GM12878 (cell line): ENCODE results near the gene TCTN1. TPM values are rescaled to one million over a fixed set of nuclear protein-coding genes. Genes with fewer than 3 reads are reported as not detected.

ENCODE experiments used
- ATAC-seq: fragments of 200-7000 bp; cut with Tn5 transposase; 3 replicates; pipeline ENCODE4 v1.9.1; 2020; ENCODE audit warnings: mild to moderate bottlenecking, moderate library complexity
- BruUV-seq: library from RNA; stranded (reverse); fragments of 400-500 nt; replicated peaks from 2 replicates; lab custom pipeline; 2021; lab: Mats Ljungman, UMichigan
- CTCF ChIA-PET: fragments of 300-600 bp; sonication (Branson Sonifier 250); formaldehyde crosslinking; extraction: SDS; loops from one replicate; lab custom pipeline; 2021; ENCODE audit warnings: inconsistent platforms; lab: Yijun Ruan, JAX
- POLR2A ChIA-PET: fragments of 350-600 bp; formaldehyde crosslinking; extraction: SDS; loops from one replicate; lab custom pipeline; 2021; ENCODE audit warnings: inconsistent platforms; lab: Charles Lee
- RAD21 ChIA-PET: fragments of 300-600 bp; sonication (Branson Sonifier 250); formaldehyde crosslinking; loops from one replicate; lab custom pipeline; 2023; ENCODE audit warnings: antibody characterized with exemption; ENCODE audit not compliant: unreplicated experiment; lab: Charles Lee
- SMC1A ChIA-PET: fragments of 300-600 bp; sonication (Branson Sonifier 250); formaldehyde crosslinking; loops from one replicate; lab custom pipeline; 2023; ENCODE audit not compliant: unreplicated experiment, uncharacterized antibody; lab: Charles Lee
- DNase-seq: peaks from one replicate; pipeline ENCODE4 v3.0.0-alpha.2; 2011; ENCODE audit warnings: low read depth, low spot score
- FAIRE-seq: peaks from 3 replicates; lab custom pipeline; 2011; peaks lifted over from hg19 to GRCh38; lab: Jason Lieb, UNC
- H2AFZ ChIP-seq: 2 replicates; pipeline ENCODE4 v1.6.0; 2011; ENCODE audit warnings: low read depth, low read length, control low read depth; ENCODE audit not compliant: control insufficient read depth
- H3K27ac ChIP-seq: 2 replicates; pipeline ENCODE4 v1.5.1; 2011; ENCODE audit warnings: control low read depth; ENCODE audit not compliant: control insufficient read depth, insufficient read depth
- H3K27me3 ChIP-seq, 2 experiments: replicated peaks in 1 of 2; 2 replicates each; pipeline versions ENCODE4 v1.6.0 to v1.6.1; 2011; ENCODE audit warnings: low read length in 1 of 2; ENCODE audit not compliant: control insufficient read depth in 2 of 2, insufficient read depth in 2 of 2
- H3K36me3 ChIP-seq, 2 experiments: 2 replicates each; pipeline ENCODE4 v1.5.1; 2011; ENCODE audit warnings: low read length in 1 of 2; ENCODE audit not compliant: control insufficient read depth in 2 of 2, insufficient read depth in 2 of 2
- H3K4me1 ChIP-seq: 2 replicates; pipeline ENCODE4 v1.6.1; 2011; ENCODE audit warnings: mild to moderate bottlenecking, low read length, moderate library complexity, mixed read lengths; ENCODE audit not compliant: control insufficient read depth, insufficient read depth
- H3K4me2 ChIP-seq: 2 replicates; pipeline ENCODE4 v1.6.0; 2011; ENCODE audit warnings: control low read depth; ENCODE audit not compliant: control insufficient read depth, insufficient read depth
- H3K4me3 ChIP-seq: fragments of 200-600 bp; sonication (generic); 2 replicates; pipeline ENCODE4 v1.5.1; 2016
- H3K79me2 ChIP-seq: 2 replicates; pipeline ENCODE4 v1.6.0; 2011; ENCODE audit warnings: low read length; ENCODE audit not compliant: control insufficient read depth, insufficient read depth
- H3K9ac ChIP-seq: 2 replicates; pipeline ENCODE4 v1.8.0; 2011; ENCODE audit warnings: low read length, control low read depth, mixed read lengths; ENCODE audit not compliant: control insufficient read depth, insufficient read depth
- H3K9me3 ChIP-seq: replicated peaks from 3 replicates; pipeline ENCODE4 v1.5.1; 2011; ENCODE audit warnings: mild to moderate bottlenecking, low read length; ENCODE audit not compliant: control insufficient read depth, insufficient read depth
- H4K20me1 ChIP-seq: 2 replicates; pipeline ENCODE4 v1.6.0; 2011; ENCODE audit not compliant: control insufficient read depth, insufficient read depth
- ASH2L ChIP-seq: fragments of 300-600, 200-600 bp; sonication (generic); IDR thresholded peaks from 2 replicates; pipeline ENCODE4 v1.6.1; 2017; ENCODE audit warnings: low read depth, mild to moderate bottlenecking, borderline replicate concordance
- ATF3 ChIP-seq: IDR thresholded peaks from 2 replicates; pipeline ENCODE4 v1.6.1; 2011; ENCODE audit warnings: low read depth, mild to moderate bottlenecking, low read length, moderate library complexity, borderline replicate concordance; ENCODE audit errors: extremely low read depth
- HDAC6 ChIP-seq: fragments of 200-600 bp; sonication (generic); IDR thresholded peaks from one replicate; pipeline ENCODE4 v1.8.0; 2017; ENCODE audit warnings: antibody characterized with exemption; ENCODE audit not compliant: unreplicated experiment
- RAD51 ChIP-seq: fragments of 450-650 bp; IDR thresholded peaks from 2 replicates; pipeline ENCODE4 v1.6.1; 2016; ENCODE audit warnings: moderate library complexity, mild to moderate bottlenecking, inconsistent platforms
- USF1 ChIP-seq: IDR thresholded peaks from 2 replicates; pipeline ENCODE4 v1.6.1; 2011; ENCODE audit warnings: borderline replicate concordance, low read depth, mild to moderate bottlenecking, moderate library complexity, mixed read lengths, low read length; ENCODE audit not compliant: insufficient read depth; ENCODE audit errors: extremely low read length
- WGBS: methylation state at CpG from one replicate; pipeline ENCODE4 v1.1.6; 2016; ENCODE audit warnings: low lambda C conversion rate; ENCODE audit not compliant: insufficient replicate concordance, insufficient coverage; ENCODE audit errors: missing lambda C conversion rate; 5-methylcytosine and 5-hydroxymethylcytosine counted together
- in situ Hi-C: fragments of 300-500 bp; cut with MboI; formaldehyde crosslinking; loops from 9 replicates; pipeline ENCODE4 v1.14.3; 2018; ENCODE audit warnings: mixed read lengths
- intact Hi-C: fragments of 100-400 bp; cut with micrococcal nuclease; formaldehyde crosslinking; loops from one replicate; pipeline ENCODE4 v1.14.2; 2022; ENCODE audit not compliant: unreplicated experiment
- polyA plus RNA-seq, 11 experiments: library from polyadenylated mRNA; depleted of rRNA in 4 of 11; unstranded in 6 of 11; stranded (reverse) in 5 of 11; fragments of >200 nt; fragmentation: Nextera tagmentation in 4 of 11; fragmentation: Illumina TruSeq in 1 of 11; extraction: Ambion mirVana in 4 of 11; extraction: Trizol in 1 of 11; gene quantifications; 1 replicate in 1 of 11; 2 replicates in 10 of 11; pipeline versions ENCODE4 v1.2.1 to v1.2.3, GENCODE V29; 2011 to 2016; ENCODE audit warnings: inconsistent platforms in 2 of 11, missing spikeins in 2 of 11, low read depth in 1 of 11
- total RNA-seq, 4 experiments: library from RNA; depleted of rRNA in 3 of 4; stranded (reverse); fragments of >200 nt in 3 of 4; fragmentation: Illumina TruSeq in 1 of 4; extraction: Trizol in 1 of 4; gene quantifications; 2 replicates each; pipeline versions ENCODE4 v1.2.1 to v1.2.3, GENCODE V29; 2013 to 2021

TCTN1 gene
- total and polyA plus RNA-seq, 10 of the 15 experiments (the other 5 are each of a cell fraction or from before 2014, with no cell fraction given), result 8.8 to 23.5 (median 15.3) TPM

GRCh38 chr12:110590059-110590458 is 23.9 kb upstream of the TCTN1 start:
- H3K4me1 ChIP-seq, result peaks cover 23% of the 10 kb centered on the region
- H2AFZ ChIP-seq, result no peak overlapping the region
- SMC1A ChIA-PET, result interaction anchor here (0.6 to 19.2 kb wide), 11 partner anchors 10 to 747 kb away, joined by 3 to 492 read pairs (median 4); partner anchors contain the start of genes RAD9B and VPS29
- no peaks in the 10 kb centered on the region for H3K9me3 ChIP-seq
- DNase-seq (no peak), ATAC-seq (peak; percentile 41; the same call in 2 of the 3 replicates), FAIRE-seq (no peak)
- no peak overlapping the region for H3K4me3 ChIP-seq
- intact Hi-C loops (no loop called here), in situ Hi-C loops (no loop called here)
- H3K27me3 ChIP-seq, result no peaks in the 10 kb centered on the region
- H4K20me1 ChIP-seq, result no peaks in the 10 kb centered on the region
- no peaks in the 10 kb centered on the region for H3K79me2 ChIP-seq
- POLR2A ChIA-PET, result interaction anchor here (0.5 to 2.1 kb wide), 9 partner anchors 14 to 122 kb away, joined by 3 to 8 read pairs (median 5); partner anchors contain the start of genes FAM216A and GPN3
- CTCF ChIA-PET, result interaction anchor here (0.6 to 17.0 kb wide), 11 partner anchors 10 to 342 kb away, joined by 3 to 462 read pairs (median 4); partner anchors contain the start of genes ARPC3, RAD9B and VPS29
- no TSS peak for BruUV-seq
- H3K9ac ChIP-seq, result no peak overlapping the region
- RAD21 ChIA-PET, result interaction anchor here (0.6 to 3.2 kb wide), 9 partner anchors 9 to 159 kb away, joined by 3 to 14 read pairs (median 6); no protein-coding TSS in a partner anchor
- H3K4me2 ChIP-seq, result no peak overlapping the region
- TF ChIP-seq ATF3 (no peak), HDAC6 (no peak), ASH2L (no peak), RAD51 (0 out of 2 replicates have a peak, but pooled peaks have one; percentile 10), USF1 (peak; percentile 7)
- WGBS, result 100% methylated on average over 1 of the region's 1 CpG
- peak overlapping the region; percentile 85; the same call in 1 of the 2 replicates for H3K27ac ChIP-seq
- no peaks in the 10 kb centered on the region for H3K36me3 ChIP-seq
